Measurements from ENCODE around the gene AFF2. TPM values are rescaled to one million over a fixed set of nuclear protein-coding genes. Genes with fewer than 3 reads are reported as not detected.

Gene AFF2
- total RNA-seq, 1 donor from 2014 or later, result 0.70 TPM

GRCh38 chrX:149007423-149007822 is 507.0 kb downstream of the AFF2 start:
- Mint-ChIP-seq H3K9me3 (no peaks in the 10 kb centered on the region), H3K27me3 (no peaks in the 10 kb centered on the region), H3K36me3 (ENCODE audit: low read depth) (no peaks in the 10 kb centered on the region), H3K4me1 (no peaks in the 10 kb centered on the region), H3K27ac (no peak overlapping the region), H3K4me3 (no peak overlapping the region)
- intact Hi-C loops (cut with micrococcal nuclease), result no loop called here
- DNase-seq, result no peak

GRCh38 chrX:149010013-149010852 is 509.8 kb downstream of the AFF2 start:
- Mint-ChIP-seq H3K9me3 (no peaks in the 10 kb centered on the region), H3K27ac (no peak overlapping the region), H3K4me1 (no peaks in the 10 kb centered on the region), H3K4me3 (no peak overlapping the region), H3K36me3 (ENCODE audit: low read depth) (no peaks in the 10 kb centered on the region), H3K27me3 (no peaks in the 10 kb centered on the region)
- no peak for DNase-seq
- intact Hi-C loops (cut with micrococcal nuclease), result no loop called here

GRCh38 chrX:149010853-149011224 is 510.4 kb downstream of the AFF2 start:
- no peaks in the 10 kb centered on the region for H3K27me3 Mint-ChIP-seq
- DNase-seq, result no peak
- no peaks in the 10 kb centered on the region for H3K36me3 Mint-ChIP-seq (ENCODE audit: low read depth)
- intact Hi-C loops (cut with micrococcal nuclease), result no loop called here
- H3K4me3 Mint-ChIP-seq, result no peak overlapping the region
- no peak overlapping the region for H3K27ac Mint-ChIP-seq
- H3K4me1 Mint-ChIP-seq, result no peaks in the 10 kb centered on the region
- no peaks in the 10 kb centered on the region for H3K9me3 Mint-ChIP-seq

- DNase-seq, result no peak
- H3K4me1 Mint-ChIP-seq, result no peaks in the 10 kb centered on the region
- no peaks in the 10 kb centered on the region for H3K36me3 Mint-ChIP-seq (ENCODE audit: low read depth)
- no peaks in the 10 kb centered on the region for H3K9me3 Mint-ChIP-seq
- H3K4me3 Mint-ChIP-seq, result no peak overlapping the region
- no peak overlapping the region for H3K27ac Mint-ChIP-seq
- no peaks in the 10 kb centered on the region for H3K27me3 Mint-ChIP-seq
- intact Hi-C loops (cut with micrococcal nuclease), result no loop called here
Measured at GRCh38 chrX:149013081-149013480, 512.7 kb downstream of the AFF2 start.

GRCh38 chrX:149021159-149021558 is 520.7 kb downstream of the AFF2 start:
- no peaks in the 10 kb centered on the region for H3K36me3 Mint-ChIP-seq (ENCODE audit: low read depth)
- no peaks in the 10 kb centered on the region for H3K9me3 Mint-ChIP-seq
- no peak overlapping the region for H3K4me3 Mint-ChIP-seq
- intact Hi-C loops (cut with micrococcal nuclease), result no loop called here
- no peak for DNase-seq
- no peaks in the 10 kb centered on the region for H3K4me1 Mint-ChIP-seq
- no peak overlapping the region for H3K27ac Mint-ChIP-seq
- no peaks in the 10 kb centered on the region for H3K27me3 Mint-ChIP-seq

- no peaks in the 10 kb centered on the region for H3K27me3 Mint-ChIP-seq
- H3K4me3 Mint-ChIP-seq, result no peak overlapping the region
- no peaks in the 10 kb centered on the region for H3K9me3 Mint-ChIP-seq
- no peak overlapping the region for H3K27ac Mint-ChIP-seq
- intact Hi-C loops (cut with micrococcal nuclease), result no loop called here
- no peaks in the 10 kb centered on the region for H3K4me1 Mint-ChIP-seq
- no peaks in the 10 kb centered on the region for H3K36me3 Mint-ChIP-seq (ENCODE audit: low read depth)
- no peak for DNase-seq
Measured at GRCh38 chrX:149022485-149022884, 522.1 kb downstream of the AFF2 start.

- no peaks in the 10 kb centered on the region for H3K4me1 Mint-ChIP-seq
Measured at GRCh38 chrX:149032449-149032848, 532.0 kb downstream of the AFF2 start.

GRCh38 chrX:149036086-149036485 is 535.7 kb downstream of the AFF2 start:
- Mint-ChIP-seq H3K36me3 (ENCODE audit: low read depth) (no peaks in the 10 kb centered on the region), H3K27me3 (no peaks in the 10 kb centered on the region), H3K27ac (no peak overlapping the region), H3K4me3 (no peak overlapping the region), H3K4me1 (no peaks in the 10 kb centered on the region), H3K9me3 (no peaks in the 10 kb centered on the region)
- DNase-seq, result no peak
- intact Hi-C loops (cut with micrococcal nuclease), result no loop called here

More at GRCh38 chrX:149032449-149032848, 532.0 kb downstream of the AFF2 start:
- Mint-ChIP-seq H3K4me3 (no peak overlapping the region), H3K27ac (no peak overlapping the region), H3K36me3 (ENCODE audit: low read depth) (no peaks in the 10 kb centered on the region), H3K9me3 (no peaks in the 10 kb centered on the region), H3K27me3 (no peaks in the 10 kb centered on the region)
- DNase-seq, result no peak
- intact Hi-C loops (cut with micrococcal nuclease), result no loop called here

- H3K4me3 Mint-ChIP-seq, result no peak overlapping the region
- H3K9me3 Mint-ChIP-seq, result no peaks in the 10 kb centered on the region
- no peak for DNase-seq
- H3K27ac Mint-ChIP-seq, result no peak overlapping the region
- H3K27me3 Mint-ChIP-seq, result no peaks in the 10 kb centered on the region
- intact Hi-C loops (cut with micrococcal nuclease), result no loop called here
- H3K4me1 Mint-ChIP-seq, result no peaks in the 10 kb centered on the region
- no peaks in the 10 kb centered on the region for H3K36me3 Mint-ChIP-seq (ENCODE audit: low read depth)
Measured at GRCh38 chrX:149037281-149037870, 537.0 kb downstream of the AFF2 start.

GRCh38 chrX:149039057-149039456 is 538.6 kb downstream of the AFF2 start:
- Mint-ChIP-seq H3K4me3 (no peak overlapping the region), H3K36me3 (ENCODE audit: low read depth) (no peaks in the 10 kb centered on the region), H3K9me3 (no peaks in the 10 kb centered on the region), H3K4me1 (no peaks in the 10 kb centered on the region), H3K27me3 (no peaks in the 10 kb centered on the region), H3K27ac (no peak overlapping the region)
- no peak for DNase-seq
- intact Hi-C loops (cut with micrococcal nuclease), result no loop called here

- Mint-ChIP-seq H3K36me3 (ENCODE audit: low read depth) (no peaks in the 10 kb centered on the region), H3K27me3 (no peaks in the 10 kb centered on the region), H3K4me3 (no peak overlapping the region), H3K4me1 (no peaks in the 10 kb centered on the region), H3K27ac (no peak overlapping the region), H3K9me3 (no peaks in the 10 kb centered on the region)
- DNase-seq, result no peak
- intact Hi-C loops (cut with micrococcal nuclease), result no loop called here
Measured at GRCh38 chrX:149040873-149041535, 540.6 kb downstream of the AFF2 start.

- H3K36me3 Mint-ChIP-seq (ENCODE audit: low read depth), result no peaks in the 10 kb centered on the region
- intact Hi-C loops (cut with micrococcal nuclease), result no loop called here
- no peaks in the 10 kb centered on the region for H3K9me3 Mint-ChIP-seq
Measured at GRCh38 chrX:149043401-149043800, 543.0 kb downstream of the AFF2 start.

GRCh38 chrX:149044471-149044870 is 544.1 kb downstream of the AFF2 start:
- Mint-ChIP-seq H3K27me3 (no peaks in the 10 kb centered on the region), H3K4me3 (no peak overlapping the region), H3K4me1 (no peaks in the 10 kb centered on the region), H3K9me3 (no peaks in the 10 kb centered on the region), H3K36me3 (ENCODE audit: low read depth) (no peaks in the 10 kb centered on the region), H3K27ac (no peak overlapping the region)
- intact Hi-C loops (cut with micrococcal nuclease), result no loop called here
- no peak for DNase-seq

More at GRCh38 chrX:149043401-149043800, 543.0 kb downstream of the AFF2 start:
- Mint-ChIP-seq H3K27ac (no peak overlapping the region), H3K4me3 (no peak overlapping the region), H3K4me1 (no peaks in the 10 kb centered on the region), H3K27me3 (no peaks in the 10 kb centered on the region)
- DNase-seq, result no peak

GRCh38 chrX:149045645-149046210 is 545.3 kb downstream of the AFF2 start:
- intact Hi-C loops (cut with micrococcal nuclease), result no loop called here
- Mint-ChIP-seq H3K4me3 (no peak overlapping the region), H3K9me3 (no peaks in the 10 kb centered on the region), H3K27ac (no peak overlapping the region), H3K27me3 (no peaks in the 10 kb centered on the region), H3K36me3 (ENCODE audit: low read depth) (no peaks in the 10 kb centered on the region), H3K4me1 (no peaks in the 10 kb centered on the region)
- no peak for DNase-seq

Measured in activated CD4-positive, alpha-beta T cell treated with anti-CD3 and anti-CD28 coated beads, Interleukin-2, amount 10 ng/mL, durations not matched to agents 24 days and 14 days (primary cell).